GM18508 (cell line): ENCODE measurements around the gene ARPC5.

ENCODE experiments used
- ATAC-seq: cut with Tn5 transposase; IDR thresholded peaks from one replicate; pipeline ENCODE4 v1.9.1; 2021; ENCODE audit warnings: moderate number of reproducible peaks; ENCODE audit not compliant: insufficient read depth, unreplicated experiment

Gene ARPC5

GRCh38 chr1:183589874-183590243, 45.7 kb downstream of the ARPC5 start:
- no peak for ATAC-seq

- no peak for ATAC-seq
Observed at GRCh38 chr1:183589384-183589783, 46.2 kb downstream of the ARPC5 start.

- no peak for ATAC-seq
Observed at GRCh38 chr1:183588827-183589226, 46.8 kb downstream of the ARPC5 start.

GRCh38 chr1:183586926-183587325, 48.7 kb downstream of the ARPC5 start:
- ATAC-seq, result no peak

- no peak for ATAC-seq
Observed at GRCh38 chr1:183586455-183586854, 49.1 kb downstream of the ARPC5 start.

- ATAC-seq, result no peak
Observed at GRCh38 chr1:183585038-183585437, 50.5 kb downstream of the ARPC5 start.

GRCh38 chr1:183584147-183584546, 51.4 kb downstream of the ARPC5 start:
- no peak for ATAC-seq

GRCh38 chr1:183583466-183583865, 52.1 kb downstream of the ARPC5 start:
- no peak for ATAC-seq

- no peak for ATAC-seq
Observed at GRCh38 chr1:183582021-183582713, 53.4 kb downstream of the ARPC5 start.

- ATAC-seq, result no peak
Observed at GRCh38 chr1:183580281-183580682, 55.3 kb downstream of the ARPC5 start.

- ATAC-seq, result no peak
Observed at GRCh38 chr1:183578856-183579255, 56.7 kb downstream of the ARPC5 start.

GRCh38 chr1:183577897-183578465, 57.6 kb downstream of the ARPC5 start:
- no peak for ATAC-seq

- ATAC-seq, result no peak
Observed at GRCh38 chr1:183576537-183576936, 59.0 kb downstream of the ARPC5 start.

- no peak for ATAC-seq
Observed at GRCh38 chr1:183575606-183576005, 60.0 kb downstream of the ARPC5 start.

- ATAC-seq, result no peak
Observed at GRCh38 chr1:183572721-183573120, 62.9 kb downstream of the ARPC5 start.

GRCh38 chr1:183571678-183572268, 63.8 kb downstream of the ARPC5 start:
- no peak for ATAC-seq
